CD4-positive, alpha-beta T cell treated with Interleukin-17A for 1 hour (primary cell): Measurements from ENCODE around the gene TBX2.
"Not testable (repeated sequence)": the region's sequence is repeated elsewhere in the genome, so short reads cannot be mapped to it uniquely, and the experiment has no call there.

Experiments used
- DNase-seq: peaks from one replicate; pipeline ENCODE4 v3.0.0-alpha.2; 2020

TBX2 gene

GRCh38 chr17:61415374-61416210, 15.9 kb downstream of the TBX2 start:
- no peak for DNase-seq

GRCh38 chr17:61416211-61416539, 16.5 kb downstream of the TBX2 start:
- no peak for DNase-seq

- DNase-seq: peak; percentile 62
These were observed 17.1 kb downstream of the TBX2 start for GRCh38 chr17:61416540-61417363.

GRCh38 chr17:61418449-61418848, 18.8 kb downstream of the TBX2 start:
- DNase-seq: no peak

GRCh38 chr17:61419496-61420046, 19.9 kb downstream of the TBX2 start:
- DNase-seq: no peak

GRCh38 chr17:61420052-61420451, 20.4 kb downstream of the TBX2 start:
- no peak for DNase-seq

- no peak for DNase-seq
These were observed 21.2 kb downstream of the TBX2 start for GRCh38 chr17:61420745-61421398.

GRCh38 chr17:61421460-61421859, 21.8 kb downstream of the TBX2 start:
- DNase-seq: no peak

GRCh38 chr17:61422116-61422799, 22.6 kb downstream of the TBX2 start:
- no peak for DNase-seq

- no peak for DNase-seq
These were observed 23.2 kb downstream of the TBX2 start for GRCh38 chr17:61422869-61423268.

- no peak for DNase-seq
These were observed 24.5 kb downstream of the TBX2 start for GRCh38 chr17:61423967-61424649.

- no peak for DNase-seq
These were observed 26.2 kb downstream of the TBX2 start for GRCh38 chr17:61425682-61426481.

- no peak for DNase-seq
These were observed 27.1 kb downstream of the TBX2 start for GRCh38 chr17:61426482-61427304.

GRCh38 chr17:61427567-61427966, 27.9 kb downstream of the TBX2 start:
- DNase-seq: no peak

- DNase-seq: no peak
These were observed 29.6 kb downstream of the TBX2 start for GRCh38 chr17:61429274-61429673.

GRCh38 chr17:61429831-61430230, 30.2 kb downstream of the TBX2 start:
- not testable (repeated sequence) for DNase-seq

GRCh38 chr17:61431594-61432311, 32.1 kb downstream of the TBX2 start:
- DNase-seq: no peak

- no peak for DNase-seq
These were observed 36.6 kb downstream of the TBX2 start for GRCh38 chr17:61436273-61436672.

- DNase-seq: no peak
These were observed 37.5 kb downstream of the TBX2 start for GRCh38 chr17:61436995-61437704.
